ENCODE results near the gene NRDC. TPM values are rescaled to one million over a fixed set of nuclear protein-coding genes. Genes with fewer than 3 reads are reported as not detected.

NRDC gene
- 80.4 to 83.7 TPM (median 81.7 TPM) in 5 replicates for total RNA-seq (2022; extraction: Qiagen RNA extraction; ENCODE audit: low read depth)

DNA sequence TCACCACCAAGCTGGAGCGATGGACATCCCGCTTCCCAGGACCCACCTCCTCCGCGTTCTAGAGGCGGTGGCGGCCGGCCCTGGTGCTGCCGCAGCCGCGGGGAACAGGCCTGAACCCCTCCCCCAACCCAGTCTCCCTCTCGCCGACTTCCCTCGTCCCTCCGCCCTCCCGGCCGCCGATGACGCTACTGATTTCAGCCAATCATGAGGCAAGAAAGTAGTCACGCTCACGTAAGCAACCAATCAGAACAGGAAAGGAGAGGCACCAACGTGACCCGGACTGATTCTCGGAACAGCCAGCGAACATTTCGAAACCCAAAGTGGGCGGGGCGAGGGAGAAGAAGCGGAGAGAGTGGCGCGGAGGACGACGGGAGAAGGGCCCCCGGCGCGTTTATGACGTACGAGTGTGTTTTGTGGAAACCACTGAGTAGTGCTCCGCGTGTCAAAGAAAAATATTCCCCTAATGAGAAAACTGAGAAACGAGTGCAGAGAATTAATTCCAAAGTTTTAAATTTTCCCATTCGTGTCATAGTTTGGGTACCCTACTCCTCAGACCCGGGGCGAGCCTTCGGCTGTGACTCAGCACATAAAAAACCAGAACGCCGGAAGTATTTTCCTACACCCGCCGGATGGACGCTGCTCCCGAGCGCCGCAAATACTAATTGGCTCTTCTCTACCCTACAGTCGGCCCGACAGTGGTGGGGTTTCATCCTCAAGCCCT lies at the start of gene NRDC:
Gene NRDC (minus strand): TSS at position 112 of the 721 bp plus-strand sequence. CDS start 112 bp downstream, outside the sequence.

Other genes with a start within 250 kb of the NRDC start
- 6.0 to 12.8 TPM (median 7.0 TPM) in 5 replicates for gene RAB3B, start 112.0 kb upstream of the NRDC start, total RNA-seq (2022; extraction: Qiagen RNA extraction; ENCODE audit: low read depth)
- gene KTI12, start 155.1 kb upstream of the NRDC start, total RNA-seq (2022; extraction: Qiagen RNA extraction; ENCODE audit: low read depth): 15.0 to 18.8 TPM (median 17.8 TPM) in 5 replicates
- gene TXNDC12, start 176.5 kb upstream of the NRDC start, total RNA-seq (2022; extraction: Qiagen RNA extraction; ENCODE audit: low read depth): 34.0 to 44.2 TPM (median 38.2 TPM) in 5 replicates
- gene BTF3L4, start 177.6 kb upstream of the NRDC start, total RNA-seq (2022; extraction: Qiagen RNA extraction; ENCODE audit: low read depth): 29.4 to 45.1 TPM (median 31.8 TPM) in 5 replicates

Data from A549 treated with CpdA at 1 μM for 4 hours (cell line).